NCI-H82 (cell line): ENCODE measurements around the gene HSD3B7.

Experiments
- DNase-seq: peaks from one replicate; lab custom pipeline; 2025; lab: John Stamatoyannopoulos, UW

HSD3B7 gene

DNA sequence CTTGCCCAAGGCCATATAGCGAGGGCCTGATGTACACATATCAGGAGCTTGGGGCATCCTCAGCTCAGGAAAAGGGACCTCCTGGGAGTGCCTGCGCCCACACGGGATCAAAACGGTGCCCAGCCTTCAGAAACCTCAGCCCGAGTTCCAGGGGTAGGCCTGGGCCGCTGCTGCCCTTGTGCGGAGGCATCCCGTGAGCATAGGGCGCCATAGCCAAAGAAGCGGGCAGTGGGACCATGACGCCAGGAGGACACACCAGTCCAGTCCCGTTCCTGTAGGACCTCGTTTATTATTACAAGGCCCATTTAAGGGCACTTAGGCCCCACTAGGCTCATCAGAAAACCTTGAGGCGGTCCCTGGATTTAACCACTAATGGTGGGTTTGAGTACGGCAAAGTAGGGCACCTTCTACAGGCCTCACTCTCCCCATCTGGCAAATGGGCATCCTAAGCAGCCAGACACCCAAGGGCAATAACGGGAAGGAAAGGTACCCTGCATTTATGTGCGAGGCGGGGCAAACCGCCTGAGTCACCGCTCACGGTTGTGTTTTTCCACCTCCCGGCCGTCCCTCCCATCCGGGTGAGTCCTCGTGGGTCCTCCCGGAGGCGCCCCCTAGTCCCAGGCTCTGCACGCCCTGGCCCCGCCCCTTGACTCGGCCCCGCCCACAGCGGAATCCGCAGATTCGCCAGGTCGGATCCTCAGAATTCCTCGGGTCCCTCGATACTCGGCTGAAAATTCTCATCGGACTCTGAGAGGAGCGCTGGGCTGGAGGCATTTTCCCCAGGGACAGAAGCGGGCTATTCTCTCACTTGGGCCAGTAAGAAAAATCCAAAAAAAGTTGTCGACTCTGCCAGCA, 28.2 kb upstream of the HSD3B7 start:
- peak; percentile 84 for DNase-seq

DNA sequence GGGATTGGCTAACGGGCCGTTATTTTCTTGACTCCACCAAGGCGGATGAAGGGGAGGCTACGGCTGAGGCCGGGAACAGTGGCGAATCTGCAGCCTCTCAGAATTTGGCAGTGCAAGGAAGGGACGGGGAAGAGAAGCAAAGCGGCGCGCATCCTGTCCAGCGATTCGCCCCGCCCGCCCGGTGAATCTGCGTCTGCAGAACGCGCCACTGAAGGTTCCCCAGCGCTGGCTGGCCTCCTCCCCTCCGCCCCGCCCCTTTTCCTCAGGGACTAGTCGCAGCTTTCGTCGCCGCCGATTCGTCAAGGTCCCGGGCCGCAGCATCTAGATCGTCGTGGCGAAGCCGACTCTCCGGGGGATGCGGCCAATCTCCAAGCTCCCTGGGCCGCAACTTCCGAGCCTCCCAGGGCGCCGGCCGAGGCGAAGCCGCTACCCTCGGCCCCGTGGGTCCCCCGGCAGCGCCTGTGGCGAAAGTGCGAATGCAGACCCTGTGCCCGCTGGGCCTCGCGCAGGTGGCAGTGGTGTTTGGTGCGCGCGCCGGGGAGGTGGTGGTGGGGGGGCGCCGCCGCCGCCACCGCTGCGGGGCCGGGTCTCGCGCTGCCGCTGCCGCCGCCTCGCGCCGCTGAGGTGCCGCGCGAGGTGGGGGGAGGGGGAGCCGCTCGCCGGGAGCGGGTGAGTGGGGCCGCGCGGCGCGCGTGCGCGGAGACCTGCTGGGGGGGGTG, 27.4 kb upstream of the HSD3B7 start, which contains the start of gene SETD1A:
Gene SETD1A, plus strand, starts transcription at position 299 of the 719 bp plus-strand sequence. CDS start 978 bp downstream, outside the sequence.
- DNase-seq, result peak; percentile 96

DNA sequence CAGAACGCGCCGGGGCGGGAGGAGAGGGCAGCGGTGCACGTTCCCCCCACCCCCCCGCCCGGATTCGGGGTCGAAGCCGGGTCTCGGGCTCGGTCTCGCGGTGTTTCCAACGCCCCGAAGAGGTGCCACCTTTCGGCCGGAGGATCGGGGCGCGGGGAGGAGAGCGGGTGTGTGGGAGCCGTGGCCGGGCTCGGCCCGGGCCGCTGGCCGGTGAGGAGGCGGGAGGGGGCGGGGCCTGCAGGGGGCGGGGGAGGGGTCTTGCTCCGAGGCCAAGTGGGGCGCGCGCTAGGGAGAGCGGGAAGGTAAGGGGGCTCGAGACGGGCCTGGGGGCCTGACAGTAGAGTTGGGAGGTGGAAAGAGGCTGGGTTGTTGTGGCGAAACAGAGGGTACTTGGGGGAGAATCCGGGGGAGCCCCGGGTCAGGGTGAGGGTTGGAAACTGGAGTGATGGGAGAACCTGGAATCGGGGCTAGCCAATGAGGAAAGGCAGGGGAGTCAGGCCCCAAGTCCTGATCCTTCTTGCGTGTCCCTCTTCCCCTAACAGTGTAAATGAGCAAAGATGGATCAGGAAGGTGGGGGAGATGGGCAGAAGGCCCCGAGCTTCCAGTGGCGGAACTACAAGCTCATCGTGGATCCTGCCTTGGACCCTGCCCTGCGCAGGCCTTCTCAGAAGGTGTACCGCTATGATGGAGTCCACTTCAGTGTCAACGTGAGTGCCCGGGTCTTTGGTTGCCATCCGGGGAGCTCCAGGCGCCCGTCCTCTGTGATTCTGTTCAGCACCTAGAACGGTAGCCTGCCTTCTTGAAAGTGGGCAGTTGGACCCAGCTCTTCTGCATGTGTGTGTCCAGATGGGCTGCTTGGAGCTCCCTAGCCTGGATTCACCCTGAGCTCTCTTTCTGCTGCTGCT, 26.6 kb upstream of the HSD3B7 start:
- DNase-seq, result peak; percentile 71

DNA sequence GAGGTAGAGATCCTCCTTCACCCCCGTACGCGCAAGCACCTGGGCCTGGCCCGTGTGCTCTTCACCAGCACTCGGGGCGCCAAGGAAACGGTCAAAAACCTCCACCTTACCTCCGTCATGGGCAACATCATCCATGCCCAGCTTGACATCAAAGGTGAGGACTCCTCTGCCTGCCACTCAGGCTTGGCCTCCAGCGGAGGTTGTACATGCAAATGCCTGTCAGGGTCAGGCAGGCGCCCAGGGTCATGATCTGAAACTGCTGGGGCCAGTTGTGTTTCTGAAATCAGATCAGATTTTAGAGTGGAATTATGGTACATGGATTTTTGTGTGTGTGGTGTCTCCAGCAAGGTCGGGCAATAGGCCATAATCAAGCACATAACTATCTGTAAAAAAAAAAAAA, 23.6 kb upstream of the HSD3B7 start:
- DNase-seq, result no peak

DNA sequence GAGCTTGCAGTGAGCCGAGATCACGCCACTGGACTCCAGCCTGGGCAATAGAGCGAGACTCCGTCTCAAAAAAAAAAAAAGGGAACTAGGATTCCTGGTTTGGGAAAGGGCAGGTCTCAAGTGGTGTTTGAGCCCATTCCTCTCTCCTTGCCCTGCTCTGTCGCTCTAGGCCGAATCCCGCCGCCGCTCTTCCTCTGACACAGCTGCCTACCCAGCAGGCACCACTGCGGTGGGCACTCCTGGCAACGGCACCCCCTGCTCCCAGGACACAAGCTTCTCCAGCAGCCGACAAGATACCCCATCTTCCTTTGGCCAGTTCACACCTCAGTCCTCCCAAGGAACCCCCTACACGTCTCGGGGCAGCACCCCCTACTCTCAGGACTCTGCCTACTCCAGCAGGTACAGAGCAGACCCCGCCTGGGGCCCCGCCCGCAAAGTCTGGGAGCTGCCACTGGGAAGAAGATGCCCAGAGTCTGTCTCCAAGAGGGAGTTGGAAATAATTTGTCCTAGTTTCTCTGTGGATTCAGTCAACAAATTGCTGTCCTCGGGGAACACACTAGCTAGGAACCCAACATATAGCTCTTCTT, 21.0 kb upstream of the HSD3B7 start:
- no peak for DNase-seq

DNA sequence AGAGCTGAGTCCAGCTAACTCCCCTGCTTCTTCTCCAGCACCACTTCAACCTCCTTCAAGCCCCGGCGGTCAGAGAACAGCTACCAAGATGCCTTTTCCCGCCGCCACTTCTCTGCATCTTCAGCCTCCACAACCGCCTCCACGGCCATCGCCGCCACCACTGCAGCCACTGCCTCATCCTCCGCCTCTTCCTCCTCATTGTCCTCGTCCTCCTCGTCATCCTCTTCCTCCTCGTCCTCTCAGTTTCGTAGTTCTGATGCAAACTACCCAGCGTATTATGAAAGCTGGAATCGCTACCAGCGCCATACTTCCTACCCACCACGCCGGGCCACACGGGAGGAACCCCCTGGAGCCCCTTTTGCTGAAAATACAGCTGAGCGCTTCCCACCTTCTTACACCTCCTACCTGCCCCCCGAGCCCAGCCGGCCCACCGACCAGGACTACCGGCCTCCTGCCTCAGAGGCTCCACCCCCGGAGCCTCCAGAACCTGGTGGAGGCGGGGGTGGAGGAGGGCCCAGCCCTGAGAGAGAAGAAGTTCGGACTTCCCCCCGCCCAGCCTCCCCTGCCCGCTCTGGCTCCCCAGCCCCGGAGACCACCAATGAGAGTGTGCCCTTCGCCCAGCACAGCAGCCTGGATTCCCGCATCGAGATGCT, 20.3 kb upstream of the HSD3B7 start:
- DNase-seq, result no peak

DNA sequence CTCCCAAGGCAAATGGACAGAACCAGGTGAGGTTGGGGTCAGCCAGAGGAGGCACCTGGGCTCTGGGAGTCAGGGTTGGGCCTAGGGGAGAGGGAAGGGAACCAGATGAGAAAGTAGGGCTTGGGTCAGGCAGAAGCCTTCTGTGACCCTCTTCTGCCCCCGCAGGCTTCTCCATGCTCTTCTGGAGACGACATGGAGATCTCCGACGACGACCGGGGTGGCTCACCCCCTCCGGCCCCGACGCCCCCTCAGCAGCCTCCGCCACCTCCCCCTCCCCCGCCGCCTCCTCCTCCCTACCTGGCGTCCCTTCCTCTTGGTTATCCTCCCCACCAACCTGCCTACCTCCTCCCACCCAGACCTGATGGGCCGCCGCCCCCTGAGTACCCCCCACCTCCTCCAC, 19.6 kb upstream of the HSD3B7 start:
- no peak for DNase-seq

DNA sequence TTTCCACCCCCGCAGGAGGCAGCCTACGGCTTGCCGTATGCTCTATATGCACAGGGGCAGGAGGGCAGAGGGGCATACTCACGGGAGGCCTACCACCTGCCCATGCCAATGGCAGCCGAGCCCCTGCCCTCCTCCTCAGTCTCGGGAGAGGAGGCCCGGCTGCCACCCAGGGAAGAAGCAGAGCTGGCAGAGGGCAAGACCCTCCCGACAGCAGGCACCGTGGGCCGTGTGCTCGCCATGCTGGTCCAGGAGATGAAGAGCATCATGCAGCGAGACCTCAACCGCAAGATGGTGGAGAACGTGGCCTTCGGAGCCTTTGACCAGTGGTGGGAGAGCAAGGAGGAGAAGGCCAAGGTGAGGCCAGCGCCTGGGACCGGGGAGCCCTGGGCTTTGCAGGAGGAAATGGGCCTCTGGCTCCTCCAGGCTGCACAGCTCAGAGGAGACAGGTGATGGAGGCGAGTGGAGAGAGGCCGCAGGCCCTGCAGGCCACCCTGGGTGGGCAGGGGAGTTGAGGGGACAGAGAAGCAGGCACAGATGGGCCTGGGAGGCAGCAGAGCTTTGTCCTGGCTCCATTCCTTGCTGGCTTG, 18.9 kb upstream of the HSD3B7 start:
- DNase-seq, result no peak

DNA sequence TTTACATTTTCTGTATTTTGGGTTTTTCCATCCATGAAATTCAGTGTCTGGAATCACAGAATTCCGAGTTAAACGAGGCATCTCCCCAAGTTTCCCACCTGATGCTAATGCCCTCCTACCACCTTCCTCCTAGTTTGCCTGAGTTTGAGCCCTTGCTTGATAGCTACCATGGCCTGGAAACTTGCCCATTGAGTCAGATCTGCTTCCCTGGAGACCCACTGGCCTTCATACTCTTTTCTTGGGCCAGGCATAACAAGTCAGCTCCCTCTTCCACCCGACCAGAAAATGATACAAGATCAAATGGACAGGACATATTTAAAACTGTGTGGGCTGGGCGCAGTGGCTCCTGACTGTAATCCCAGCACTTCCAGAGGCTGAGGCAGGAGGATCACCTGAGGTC, 17.2 kb upstream of the HSD3B7 start:
- no peak for DNase-seq

DNA sequence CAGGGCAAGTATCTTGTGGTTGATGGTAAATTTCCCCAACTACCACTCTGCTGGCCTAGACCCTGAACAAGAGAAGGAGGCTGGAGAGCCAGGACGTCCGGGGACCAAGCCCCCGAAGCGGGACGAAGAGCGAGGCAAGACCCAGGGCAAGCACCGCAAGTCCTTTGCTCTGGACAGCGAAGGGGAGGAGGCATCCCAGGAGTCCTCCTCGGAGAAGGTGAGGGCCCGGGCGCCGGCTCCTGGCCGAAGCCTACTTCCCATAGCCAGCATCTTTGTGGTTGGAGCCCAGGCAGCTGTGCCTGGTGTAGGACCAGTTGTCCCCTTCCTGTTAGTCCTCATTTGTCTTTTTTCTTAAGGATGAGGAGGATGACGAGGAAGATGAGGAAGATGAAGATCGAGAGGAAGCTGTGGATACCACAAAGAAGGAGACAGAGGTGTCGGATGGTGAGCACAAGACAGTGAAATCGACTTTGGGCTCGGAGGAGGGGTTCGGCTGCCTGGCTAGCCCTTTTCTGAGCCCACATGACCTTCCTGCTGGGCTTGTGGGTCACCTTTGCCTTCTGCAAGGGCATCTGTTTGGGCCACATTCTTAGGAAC, 15.7 kb upstream of the HSD3B7 start:
- no peak for DNase-seq

DNA sequence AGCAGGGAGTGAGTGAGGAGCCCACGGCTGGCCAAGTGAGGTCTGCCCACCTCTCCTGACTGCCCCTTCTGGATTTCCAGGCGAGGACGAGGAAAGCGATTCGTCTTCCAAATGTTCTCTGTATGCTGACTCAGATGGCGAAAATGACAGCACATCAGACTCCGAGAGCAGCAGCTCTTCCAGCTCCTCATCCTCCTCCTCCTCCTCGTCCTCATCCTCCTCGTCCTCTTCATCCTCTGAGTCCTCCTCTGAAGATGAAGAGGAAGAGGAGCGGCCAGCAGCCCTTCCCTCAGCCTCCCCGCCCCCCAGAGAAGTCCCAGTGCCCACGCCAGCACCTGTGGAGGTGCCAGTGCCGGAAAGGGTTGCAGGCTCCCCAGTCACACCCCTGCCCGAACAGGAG, 13.7 kb upstream of the HSD3B7 start:
- no peak for DNase-seq

DNA sequence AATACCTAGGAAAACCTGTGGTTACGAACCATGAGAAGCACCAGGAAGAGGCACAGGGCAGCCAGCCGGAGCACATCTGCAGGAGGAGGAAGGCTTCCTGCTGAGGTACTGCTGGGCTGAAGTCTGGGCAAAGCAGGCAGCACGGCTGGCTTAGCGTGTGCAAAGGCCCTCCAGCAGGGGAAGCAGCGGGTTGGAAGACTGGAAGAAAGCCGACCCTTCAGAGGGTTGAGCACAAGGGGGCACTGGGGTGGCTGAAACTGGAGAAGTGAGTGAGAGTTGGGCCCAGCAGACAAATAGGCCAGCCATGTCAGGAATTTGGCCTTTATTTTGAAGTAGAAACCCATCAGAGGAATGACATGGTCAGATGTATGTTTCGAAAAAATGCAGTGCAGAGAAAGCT, 12.1 kb upstream of the HSD3B7 start:
- no peak for DNase-seq

DNA sequence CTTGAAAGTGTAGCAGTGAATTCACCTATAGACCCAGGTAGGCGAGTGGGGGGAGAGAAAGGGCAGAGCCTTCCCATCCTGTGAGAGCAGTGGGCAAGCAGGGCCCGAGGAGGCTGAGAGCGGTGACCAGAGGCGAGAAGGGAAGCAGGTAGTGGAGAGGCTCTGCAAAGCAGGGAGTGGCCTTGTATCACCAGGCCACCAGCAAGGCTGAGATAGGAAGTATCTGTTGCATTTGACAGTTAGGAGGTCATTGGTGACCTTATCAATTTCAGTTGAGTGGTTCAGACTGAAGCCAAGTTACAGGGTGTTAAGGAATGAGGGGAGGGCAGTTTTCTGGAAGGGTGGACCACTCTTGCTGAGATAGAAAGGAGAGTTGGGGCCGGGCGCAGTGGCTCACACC, 10.7 kb upstream of the HSD3B7 start:
- no peak for DNase-seq

DNA sequence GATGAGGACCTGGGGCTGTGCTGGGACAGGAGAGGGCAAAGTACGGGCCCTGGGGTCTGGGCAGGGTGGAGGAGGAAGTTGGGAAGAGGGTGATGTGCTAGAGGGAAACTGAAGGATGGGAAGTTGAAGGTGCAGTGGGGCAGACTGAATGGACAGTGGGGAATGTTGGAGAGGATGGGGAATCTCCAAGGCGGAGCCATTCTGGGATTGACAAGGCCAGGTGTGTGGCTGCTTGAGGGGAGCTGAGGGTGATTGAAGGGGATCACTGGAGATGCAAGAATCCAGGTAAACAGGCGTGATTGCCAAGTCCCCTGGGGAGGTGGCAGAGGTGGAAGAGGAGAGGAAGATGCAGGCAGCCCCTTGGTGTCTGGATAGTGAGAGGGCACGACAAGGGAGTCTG, 8.5 kb upstream of the HSD3B7 start:
- no peak for DNase-seq

DNA sequence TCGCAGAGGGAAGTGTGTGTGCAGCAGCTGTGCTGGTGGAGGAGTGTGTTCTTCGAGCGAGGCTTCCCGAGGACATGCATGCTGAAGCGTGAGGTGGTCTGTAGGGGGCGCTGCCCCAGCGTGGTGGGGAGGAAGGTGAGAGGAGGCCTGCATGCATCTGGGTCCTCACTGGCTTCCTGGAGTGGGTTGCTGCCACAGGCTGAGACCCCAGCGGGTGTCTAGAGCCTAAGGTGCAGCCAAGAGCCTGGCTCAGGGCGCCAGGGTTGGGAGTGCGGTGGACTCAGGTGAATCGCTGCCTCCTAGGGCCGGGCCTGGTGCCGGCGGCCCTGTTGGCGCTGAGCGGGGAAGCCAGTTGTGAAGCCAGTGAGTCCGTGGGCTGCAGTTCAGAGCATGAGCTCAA, 7.5 kb upstream of the HSD3B7 start:
- DNase-seq, result peak; percentile 37

DNA sequence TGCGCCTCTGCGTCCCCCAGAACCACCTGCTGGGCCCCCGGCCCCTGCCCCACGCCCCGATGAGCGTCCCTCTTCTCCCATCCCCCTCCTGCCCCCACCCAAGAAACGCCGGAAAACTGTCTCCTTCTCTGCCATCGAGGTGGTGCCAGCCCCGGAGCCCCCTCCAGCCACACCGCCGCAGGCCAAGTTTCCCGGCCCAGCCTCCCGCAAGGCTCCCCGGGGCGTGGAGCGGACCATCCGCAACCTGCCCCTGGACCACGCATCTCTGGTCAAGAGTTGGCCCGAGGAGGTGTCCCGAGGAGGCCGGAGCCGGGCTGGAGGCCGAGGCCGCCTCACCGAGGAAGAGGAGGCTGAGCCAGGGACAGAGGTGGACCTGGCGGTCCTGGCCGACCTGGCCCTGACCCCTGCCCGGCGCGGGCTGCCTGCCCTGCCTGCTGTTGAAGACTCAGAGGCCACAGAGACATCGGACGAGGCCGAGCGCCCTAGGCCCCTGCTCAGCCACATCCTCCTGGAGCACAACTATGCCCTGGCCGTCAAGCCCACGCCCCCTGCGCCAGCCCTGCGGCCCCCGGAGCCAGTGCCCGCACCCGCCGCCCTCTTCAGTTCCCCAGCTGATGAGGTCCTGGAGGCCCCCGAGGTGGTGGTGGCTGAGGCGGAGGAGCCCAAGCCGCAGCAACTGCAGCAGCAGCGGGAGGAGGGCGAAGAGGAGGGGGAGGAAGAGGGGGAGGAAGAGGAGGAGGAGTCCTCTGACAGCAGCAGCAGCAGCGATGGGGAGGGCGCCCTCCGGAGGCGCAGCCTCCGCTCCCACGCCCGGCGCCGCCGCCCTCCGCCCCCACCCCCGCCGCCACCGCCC, 5.6 kb upstream of the HSD3B7 start:
- DNase-seq, result no peak

DNA sequence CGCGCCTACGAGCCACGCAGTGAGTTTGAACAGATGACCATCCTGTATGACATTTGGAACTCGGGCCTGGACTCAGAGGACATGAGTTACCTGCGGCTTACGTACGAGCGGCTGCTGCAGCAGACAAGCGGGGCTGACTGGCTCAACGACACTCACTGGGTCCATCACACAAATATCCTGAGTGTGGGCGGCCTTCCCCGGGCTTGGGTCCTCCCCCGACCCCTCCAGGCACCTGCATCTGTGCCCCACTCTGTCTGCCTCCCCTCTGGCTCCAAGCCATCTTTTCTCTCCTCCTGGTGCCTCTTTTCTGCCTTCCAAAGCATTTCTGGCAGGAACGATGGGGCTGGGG, 5.0 kb upstream of the HSD3B7 start:
- no peak for DNase-seq

DNA sequence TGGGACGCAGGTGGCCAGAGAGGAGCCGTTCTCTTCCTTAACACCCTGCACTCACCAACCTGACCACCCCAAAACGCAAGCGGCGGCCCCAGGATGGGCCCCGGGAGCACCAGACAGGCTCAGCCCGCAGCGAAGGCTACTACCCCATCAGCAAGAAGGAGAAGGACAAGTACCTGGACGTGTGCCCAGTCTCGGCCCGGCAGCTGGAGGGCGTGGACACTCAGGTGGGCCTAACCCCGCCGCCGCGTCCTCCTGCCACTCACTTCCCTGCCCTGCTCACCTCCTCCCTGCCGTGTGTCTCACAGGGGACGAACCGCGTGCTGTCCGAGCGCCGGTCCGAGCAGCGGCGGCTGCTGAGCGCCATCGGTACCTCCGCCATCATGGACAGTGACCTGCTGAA, 4.6 kb upstream of the HSD3B7 start:
- no peak for DNase-seq

DNA sequence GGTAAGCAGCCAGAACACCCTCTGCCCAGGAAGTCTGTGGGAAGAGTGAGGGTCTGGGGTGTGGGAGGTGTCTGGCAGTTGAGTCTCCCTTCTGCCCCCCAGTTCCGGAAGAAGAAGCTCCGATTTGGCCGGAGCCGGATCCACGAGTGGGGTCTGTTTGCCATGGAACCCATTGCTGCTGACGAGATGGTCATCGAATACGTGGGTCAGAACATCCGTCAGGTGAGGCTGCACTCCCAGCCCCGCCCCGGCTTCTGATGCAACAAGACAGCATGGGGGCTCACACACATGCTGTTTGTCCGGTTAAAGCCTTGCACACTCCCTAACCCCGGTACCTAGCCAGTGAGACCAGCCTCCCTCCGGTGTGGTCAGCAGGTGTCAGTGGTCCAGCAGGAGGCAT, 4.0 kb upstream of the HSD3B7 start:
- no peak for DNase-seq
